Loucy (cell line): ENCODE measurements around the gene LSM14B.

Experiments
- H2AFZ ChIP-seq: fragments of 200-600 bp; sonication (generic); 2 replicates; pipeline ENCODE4 v1.6.0; 2016; ENCODE audit warnings: antibody characterized with exemption, mild to moderate bottlenecking, low read length, moderate library complexity
- H3F3A ChIP-seq: fragments of 200-600 bp; 2 replicates; pipeline ENCODE4 v1.6.0; 2016; ENCODE audit warnings: antibody characterized with exemption, low read depth, mild to moderate bottlenecking
- H3K27me3 ChIP-seq: fragments of 200-600 bp; sonication (generic); 2 replicates; pipeline ENCODE4 v1.6.1; 2014; ENCODE audit warnings: low read length, mild to moderate bottlenecking; ENCODE audit not compliant: insufficient read depth, poor library complexity, severe bottlenecking
- H3K36me3 ChIP-seq: fragments of 200-600 bp; sonication (generic); 2 replicates; pipeline ENCODE4 v1.6.1; 2016; ENCODE audit warnings: low read length; ENCODE audit not compliant: insufficient read depth
- H3K4me1 ChIP-seq: fragments of 200-600 bp; sonication (generic); 2 replicates; pipeline ENCODE4 v1.5.1; 2014; ENCODE audit warnings: low read length, mild to moderate bottlenecking; ENCODE audit not compliant: insufficient read depth, poor library complexity, severe bottlenecking
- H3K4me2 ChIP-seq: fragments of 200-600 bp; sonication (generic); 2 replicates; pipeline ENCODE4 v1.6.0; 2014; ENCODE audit warnings: antibody characterized with exemption, low read length, low read depth, mild to moderate bottlenecking; ENCODE audit not compliant: poor library complexity, severe bottlenecking
- H3K4me3 ChIP-seq: fragments of 200-600 bp; sonication (generic); 2 replicates; pipeline ENCODE4 v1.5.1; 2014; ENCODE audit warnings: low read length, mild to moderate bottlenecking, mixed read lengths; ENCODE audit not compliant: poor library complexity, severe bottlenecking
- H3K79me2 ChIP-seq: fragments of 200-600 bp; sonication (generic); 2 replicates; pipeline ENCODE4 v1.6.1; 2014; ENCODE audit warnings: low read length; ENCODE audit not compliant: insufficient read depth
- H3K9ac ChIP-seq: fragments of 200-600 bp; sonication (generic); 2 replicates; pipeline ENCODE4 v1.6.0; 2014; ENCODE audit warnings: mild to moderate bottlenecking, low read depth, low read length, moderate library complexity; ENCODE audit not compliant: poor library complexity, severe bottlenecking
- H3K9me2 ChIP-seq: fragments of 200-600 bp; sonication (generic); replicated peaks from 2 replicates; pipeline ENCODE4 v1.6.1; 2016; ENCODE audit warnings: low read depth, low read length, mixed read lengths
- H3K9me3 ChIP-seq: fragments of 200-600 bp; sonication (generic); 2 replicates; pipeline ENCODE4 v1.6.1; 2014; ENCODE audit warnings: mild to moderate bottlenecking, antibody characterized with exemption, low read length, low read depth; ENCODE audit not compliant: insufficient read depth
- H4K20me1 ChIP-seq: fragments of 200-600 bp; sonication (generic); 2 replicates; pipeline ENCODE4 v1.6.0; 2014; ENCODE audit warnings: antibody characterized with exemption, low read length, mild to moderate bottlenecking; ENCODE audit not compliant: insufficient read depth, poor library complexity, severe bottlenecking
- EZH2phosphoT487 ChIP-seq: fragments of 200-600 bp; IDR thresholded peaks from 2 replicates; pipeline ENCODE4 v1.6.1; 2018; ENCODE audit warnings: antibody characterized with exemption, mild to moderate bottlenecking, moderate library complexity, borderline replicate concordance
- TF ChIP-seq, protein P1 (sequence below): fragments of 200-600 bp; sonication (generic); conservative IDR thresholded peaks from 2 replicates; pipeline ENCODE4 v1.5.1; 2014; ENCODE audit warnings: mild to moderate bottlenecking, antibody characterized with exemption, low read length

The LSM14B gene

DNA sequence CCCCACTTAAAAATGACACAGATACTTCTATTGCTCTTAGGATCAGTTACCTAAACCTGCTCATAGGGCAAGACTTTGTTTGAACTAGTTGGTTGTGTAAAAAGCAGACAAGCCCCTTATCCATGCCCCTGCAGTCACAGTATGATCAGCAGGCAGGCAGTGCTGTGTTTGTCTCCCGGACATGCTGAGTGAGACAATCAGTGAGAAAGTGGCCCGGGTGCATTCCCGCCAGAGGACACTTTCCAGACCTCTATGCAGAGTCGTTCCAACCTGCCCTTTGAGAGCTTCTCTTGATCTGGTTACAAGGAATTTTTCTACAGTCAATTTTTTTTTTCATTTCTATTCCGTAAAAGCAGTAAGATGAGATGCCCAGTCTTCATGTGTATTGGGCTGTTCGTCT, 6.2 kb downstream of the LSM14B start:
- Histone ChIP-seq H3K9ac (no peak overlapping the region), H3F3A (no peaks in the 10 kb centered on the region), H3K79me2 (peaks cover 92% of the 10 kb centered on the region), H2AFZ (no peak overlapping the region), H3K36me3 (peaks cover 80% of the 10 kb centered on the region; the same call in 1 of the 2 replicates), H3K4me3 (no peak overlapping the region), H3K9me3 (no peaks in the 10 kb centered on the region), H4K20me1 (peaks cover 33% of the 10 kb centered on the region), H3K4me2 (no peak overlapping the region), H3K27me3 (no peaks in the 10 kb centered on the region), H3K4me1 (peaks cover 40% of the 10 kb centered on the region), H3K9me2 (no peaks in the 10 kb centered on the region)
- TF ChIP-seq EZH2phosphoT487: no peak
- TF ChIP-seq, protein P1, sequence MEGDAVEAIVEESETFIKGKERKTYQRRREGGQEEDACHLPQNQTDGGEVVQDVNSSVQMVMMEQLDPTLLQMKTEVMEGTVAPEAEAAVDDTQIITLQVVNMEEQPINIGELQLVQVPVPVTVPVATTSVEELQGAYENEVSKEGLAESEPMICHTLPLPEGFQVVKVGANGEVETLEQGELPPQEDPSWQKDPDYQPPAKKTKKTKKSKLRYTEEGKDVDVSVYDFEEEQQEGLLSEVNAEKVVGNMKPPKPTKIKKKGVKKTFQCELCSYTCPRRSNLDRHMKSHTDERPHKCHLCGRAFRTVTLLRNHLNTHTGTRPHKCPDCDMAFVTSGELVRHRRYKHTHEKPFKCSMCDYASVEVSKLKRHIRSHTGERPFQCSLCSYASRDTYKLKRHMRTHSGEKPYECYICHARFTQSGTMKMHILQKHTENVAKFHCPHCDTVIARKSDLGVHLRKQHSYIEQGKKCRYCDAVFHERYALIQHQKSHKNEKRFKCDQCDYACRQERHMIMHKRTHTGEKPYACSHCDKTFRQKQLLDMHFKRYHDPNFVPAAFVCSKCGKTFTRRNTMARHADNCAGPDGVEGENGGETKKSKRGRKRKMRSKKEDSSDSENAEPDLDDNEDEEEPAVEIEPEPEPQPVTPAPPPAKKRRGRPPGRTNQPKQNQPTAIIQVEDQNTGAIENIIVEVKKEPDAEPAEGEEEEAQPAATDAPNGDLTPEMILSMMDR: no peak

DNA sequence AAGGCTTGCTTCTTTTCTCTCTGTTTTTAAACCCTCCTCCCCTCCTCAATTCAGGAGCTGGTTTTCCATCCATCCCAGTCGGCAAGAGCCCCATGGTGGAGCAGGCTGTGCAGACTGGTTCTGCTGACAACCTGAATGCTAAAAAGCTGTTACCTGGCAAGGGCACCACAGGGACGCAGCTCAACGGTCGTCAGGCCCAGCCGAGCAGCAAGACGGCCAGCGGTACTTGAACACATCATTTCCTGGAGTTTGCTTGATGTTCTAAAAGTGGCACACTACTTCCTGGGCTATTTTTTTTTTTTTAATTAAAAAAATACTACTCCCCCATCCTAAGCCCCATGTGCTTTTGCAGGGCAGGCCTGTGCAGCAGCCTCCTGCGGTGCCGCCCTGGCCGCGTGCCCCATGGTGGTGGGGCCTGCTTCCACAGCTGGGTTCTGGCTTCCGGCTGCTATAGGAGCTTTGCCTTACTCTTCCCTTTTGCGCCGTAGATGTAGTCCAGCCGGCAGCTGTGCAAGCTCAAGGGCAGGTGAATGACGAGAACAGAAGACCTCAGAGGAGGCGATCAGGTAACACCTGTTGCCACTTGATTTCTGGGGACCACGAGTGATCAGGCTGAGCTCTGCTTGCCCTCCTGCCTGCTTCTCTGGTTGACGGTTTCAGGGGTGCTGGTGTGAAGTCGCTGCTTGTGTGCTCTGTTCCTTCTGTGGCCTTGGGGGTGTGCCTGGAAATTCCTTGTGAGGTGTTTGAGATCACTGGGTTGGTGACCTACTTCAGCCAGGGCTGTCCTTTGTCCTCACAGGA, 7.7 kb downstream of the LSM14B start:
- Histone ChIP-seq H4K20me1 (peaks cover 27% of the 10 kb centered on the region), H3K9ac (peak overlapping the region; percentile 44), H3K36me3 (peaks cover 91% of the 10 kb centered on the region; the same call in 1 of the 2 replicates), H3K27me3 (no peaks in the 10 kb centered on the region), H2AFZ (no peak overlapping the region), H3K4me3 (no peak overlapping the region), H3K79me2 (peaks cover 82% of the 10 kb centered on the region), H3K9me3 (no peaks in the 10 kb centered on the region), H3F3A (no peaks in the 10 kb centered on the region), H3K4me2 (peak overlapping the region; percentile 48), H3K9me2 (no peaks in the 10 kb centered on the region), H3K4me1 (peaks cover 31% of the 10 kb centered on the region)
- TF ChIP-seq, protein P1: no peak
- no peak for TF ChIP-seq EZH2phosphoT487

- TF ChIP-seq, protein P1: no peak
- no peak for TF ChIP-seq EZH2phosphoT487
- H3K4me1 ChIP-seq: peaks cover 30% of the 10 kb centered on the region
- H3K27me3 ChIP-seq: no peaks in the 10 kb centered on the region
- no peaks in the 10 kb centered on the region for H3K9me3 ChIP-seq
- no peaks in the 10 kb centered on the region for H3K9me2 ChIP-seq
- peaks cover 37% of the 10 kb centered on the region for H4K20me1 ChIP-seq
- H2AFZ ChIP-seq: no peak overlapping the region
- H3K36me3 ChIP-seq: peaks cover 93% of the 10 kb centered on the region; the same call in 1 of the 2 replicates
- peaks cover 65% of the 10 kb centered on the region for H3K79me2 ChIP-seq
- H3F3A ChIP-seq: no peaks in the 10 kb centered on the region
- H3K4me3 ChIP-seq: no peak overlapping the region
- H3K9ac ChIP-seq: no peak overlapping the region
- H3K4me2 ChIP-seq: no peak overlapping the region
Observed at GRCh38 chr20:62131560-62132320, 9.5 kb downstream of the LSM14B start.
